SK-N-SH (cell line): Measurements from ENCODE around the gene C11orf91. TPM values are rescaled to one million over a fixed set of nuclear protein-coding genes. Genes with fewer than 3 reads are reported as not detected.

Experiments
- CTCF ChIA-PET: fragments of 300-600, 350-600 bp; formaldehyde crosslinking; extraction: SDS; loops from one replicate; lab custom pipeline; 2021; lab: Yijun Ruan, JAX
- POLR2A ChIA-PET: fragments of 350-600 bp; sonication (Branson Sonifier 250); formaldehyde crosslinking; extraction: SDS; loops from one replicate; lab custom pipeline; 2020; ENCODE audit warnings: antibody characterized with exemption, inconsistent platforms; lab: Yijun Ruan, JAX
- DNase-seq: peaks from one replicate; pipeline ENCODE4 v3.0.0; 2012
- H2AFZ ChIP-seq: fragments of 200-600 bp; sonication (generic); 2 replicates; pipeline ENCODE4 v1.8.1; 2016; ENCODE audit warnings: antibody characterized with exemption, mild to moderate bottlenecking, low read depth
- H3F3A ChIP-seq: fragments of 200-600 bp; sonication (generic); replicated peaks from 2 replicates; pipeline ENCODE3; 2016; ENCODE audit warnings: antibody characterized with exemption, mild to moderate bottlenecking; ENCODE audit not compliant: insufficient read depth
- H3K27ac ChIP-seq, 2 experiments: fragments of 200-500 bp in 1 of 2; fragments of 200-600 bp in 1 of 2; sonication (Bioruptor generic) in 1 of 2; sonication (generic), shearing (Covaris generic) in 1 of 2; 2 replicates each; pipeline versions ENCODE4 v1.5.1 to v1.6.1; 2014 to 2016; ENCODE audit warnings: low read depth in 2 of 2, inconsistent platforms in 1 of 2, low read length in 1 of 2, mild to moderate bottlenecking in 1 of 2, mixed read lengths in 1 of 2
- H3K27me3 ChIP-seq: fragments of 200-600 bp; sonication (generic), shearing (Covaris generic); 2 replicates; pipeline ENCODE4 v1.6.1; 2016; ENCODE audit warnings: mixed run types; ENCODE audit not compliant: insufficient read depth
- H3K36me3 ChIP-seq, 2 experiments: fragments of 200-500 bp in 1 of 2; fragments of 200-600 bp in 1 of 2; sonication (Bioruptor generic) in 1 of 2; sonication (generic) in 1 of 2; replicated peaks in 1 of 2; 2 replicates each; pipeline versions ENCODE3 to v1.5.1; 2014 to 2016; ENCODE audit warnings: low read length in 1 of 2, mild to moderate bottlenecking in 1 of 2; ENCODE audit not compliant: insufficient read depth in 2 of 2, control insufficient read depth in 1 of 2
- H3K4me1 ChIP-seq, 2 experiments: fragments of 200-500 bp in 1 of 2; fragments of 200-600 bp in 1 of 2; sonication (Bioruptor generic) in 1 of 2; sonication (generic), shearing (Covaris generic) in 1 of 2; 2 replicates each; pipeline versions ENCODE4 v1.5.1 to v1.6.1; 2014 to 2016; ENCODE audit warnings: low read depth in 1 of 2, low read length in 1 of 2, mixed run types in 1 of 2; ENCODE audit not compliant: insufficient read depth in 2 of 2, control insufficient read depth in 1 of 2
- H3K4me2 ChIP-seq: fragments of 200-600 bp; sonication (generic), shearing (Covaris generic); 2 replicates; pipeline ENCODE4 v1.6.1; 2017; ENCODE audit warnings: mixed run types
- H3K4me3 ChIP-seq, 2 experiments: fragments of 200-500 bp in 1 of 2; fragments of 200-600 bp in 1 of 2; sonication (Bioruptor generic) in 1 of 2; sonication (generic), shearing (Covaris generic) in 1 of 2; 2 replicates each; pipeline versions ENCODE4 v1.5.1 to v1.8.1; 2014 to 2016; ENCODE audit warnings: low read depth in 2 of 2, inconsistent platforms in 1 of 2, low read length in 1 of 2, mild to moderate bottlenecking in 1 of 2, mixed read lengths in 1 of 2, moderate library complexity in 1 of 2
- H3K79me2 ChIP-seq: fragments of 200-600 bp; sonication (generic); 2 replicates; pipeline ENCODE4 v1.8.1; 2017; ENCODE audit warnings: mild to moderate bottlenecking; ENCODE audit not compliant: insufficient read depth
- H3K9ac ChIP-seq: fragments of 200-600 bp; sonication (generic); 2 replicates; pipeline ENCODE4 v1.6.1; 2017; ENCODE audit warnings: mixed run types
- H3K9me2 ChIP-seq: fragments of 200-600 bp; sonication (generic); 2 replicates; pipeline ENCODE4 v1.6.1; 2017; ENCODE audit warnings: mixed run types
- H3K9me3 ChIP-seq: fragments of 200-600 bp; sonication (generic); 2 replicates; pipeline ENCODE4 v1.6.1; 2017; ENCODE audit warnings: mixed run types, mild to moderate bottlenecking, moderate library complexity
- H4K20me1 ChIP-seq: fragments of 200-600 bp; sonication (generic); 2 replicates; pipeline ENCODE4 v1.6.1; 2017; ENCODE audit warnings: mild to moderate bottlenecking, mixed run types; ENCODE audit not compliant: insufficient read depth
- CHD2 ChIP-seq: fragments of 150-350 bp; IDR thresholded peaks from 2 replicates; pipeline ENCODE4 v1.6.1; 2018; ENCODE audit warnings: low read length; ENCODE audit not compliant: partially characterized antibody
- CTCF ChIP-seq: fragments of 200-600 bp; sonication (generic); IDR thresholded peaks from 2 replicates; pipeline ENCODE4 v1.6.1; 2017; ENCODE audit warnings: antibody characterized with exemption, mild to moderate bottlenecking, moderate library complexity
- ELF1 ChIP-seq: IDR thresholded peaks from 2 replicates; pipeline ENCODE4 v1.4.0; 2012
- FOSL2 ChIP-seq: IDR thresholded peaks from 2 replicates; pipeline ENCODE4 v1.4.0; 2012; ENCODE audit warnings: low read depth, mild to moderate bottlenecking, moderate library complexity, borderline replicate concordance
- FOXM1 ChIP-seq: IDR thresholded peaks from 2 replicates; pipeline ENCODE4 v1.4.0; 2012; ENCODE audit warnings: low read depth, mild to moderate bottlenecking
- GATA2 ChIP-seq: sonication (generic); formaldehyde crosslinking; IDR thresholded peaks from 2 replicates; pipeline ENCODE4 v1.5.0; 2020; ENCODE audit warnings: mild to moderate bottlenecking, missing genetic modification reagents
- JUND ChIP-seq: IDR thresholded peaks from 2 replicates; pipeline ENCODE4 v1.4.0; 2012
- MAX ChIP-seq: IDR thresholded peaks from 2 replicates; pipeline ENCODE4 v1.4.0; 2012; ENCODE audit warnings: low read depth
- MEF2A ChIP-seq: IDR thresholded peaks from 2 replicates; pipeline ENCODE4 v1.4.0; 2012; ENCODE audit warnings: low read depth, borderline replicate concordance
- MXI1 ChIP-seq: IDR thresholded peaks from 2 replicates; pipeline ENCODE4 v1.6.1; 2012; ENCODE audit warnings: mild to moderate bottlenecking, low read depth, low read length, improper control_type of control experiment
- NFIC ChIP-seq: IDR thresholded peaks from 2 replicates; pipeline ENCODE4 v1.4.0; 2012; ENCODE audit warnings: borderline replicate concordance
- PBX3 ChIP-seq: IDR thresholded peaks from 2 replicates; pipeline ENCODE4; 2012
- REST ChIP-seq: IDR thresholded peaks from 2 replicates; pipeline ENCODE4 v1.6.1; 2012; ENCODE audit warnings: mild to moderate bottlenecking, low read depth, low read length, moderate library complexity
- RXRA ChIP-seq: IDR thresholded peaks from 2 replicates; pipeline ENCODE4 v1.4.0; 2012; ENCODE audit warnings: low read depth, mild to moderate bottlenecking, borderline replicate concordance
- SIN3A ChIP-seq: IDR thresholded peaks from 2 replicates; pipeline ENCODE4 v1.6.1; 2012; ENCODE audit warnings: low read depth, mild to moderate bottlenecking, low read length, moderate library complexity, borderline replicate concordance
- SMC3 ChIP-seq: IDR thresholded peaks from 2 replicates; pipeline ENCODE4 v1.6.1; 2012; ENCODE audit warnings: low read depth, low read length, improper control_type of control experiment
- TAF1 ChIP-seq: IDR thresholded peaks from 2 replicates; pipeline ENCODE4 v1.6.1; 2012; ENCODE audit warnings: low read depth, mild to moderate bottlenecking, low read length, moderate library complexity, borderline replicate concordance
- TCF12 ChIP-seq: IDR thresholded peaks from 2 replicates; pipeline ENCODE4 v1.4.0; 2012
- TEAD4 ChIP-seq: IDR thresholded peaks from 2 replicates; pipeline ENCODE4 v1.4.0; 2012; ENCODE audit warnings: mild to moderate bottlenecking, borderline replicate concordance; ENCODE audit not compliant: insufficient read depth
- USF1 ChIP-seq: IDR thresholded peaks from 2 replicates; pipeline ENCODE4 v1.4.0; 2012; ENCODE audit warnings: low read depth, borderline replicate concordance
- YY1 ChIP-seq: IDR thresholded peaks from 2 replicates; pipeline ENCODE4 v1.4.0; 2012; ENCODE audit warnings: low read depth, mild to moderate bottlenecking
- ZBTB33 ChIP-seq: IDR thresholded peaks from 2 replicates; pipeline ENCODE4 v1.4.0; 2012; ENCODE audit warnings: low read depth, borderline replicate concordance
- WGBS: methylation state at CpG from one replicate; pipeline ENCODE4 v1.1.6; 2017; ENCODE audit warnings: low lambda C conversion rate; 5-methylcytosine and 5-hydroxymethylcytosine counted together
- polyA plus RNA-seq, 3 experiments: library from polyadenylated mRNA; depleted of rRNA; stranded (reverse); fragments of >200 nt; gene quantifications; 2 replicates each; pipeline ENCODE4 v1.2.3, GENCODE V29; 2012

C11orf91 gene
- polyA plus RNA-seq, 1 of the 3 experiments (the other 2 are of a cell fraction) = 0.15 TPM

GRCh38 chr11:33692013-33692504 lies 8.6 kb downstream of the C11orf91 start:
- no peak overlapping the region for H2AFZ ChIP-seq
- TF ChIP-seq SIN3A = peak; percentile 64; the same call in 1 of the 2 replicates
- no peak for TF ChIP-seq MXI1
- peak; percentile 81 for TF ChIP-seq TCF12
- peak; percentile 51; the same call in 1 of the 2 replicates for TF ChIP-seq FOSL2
- peak; percentile 51; the same call in 1 of the 2 replicates for TF ChIP-seq ELF1
- peak; percentile 50; the same call in 1 of the 2 replicates for TF ChIP-seq YY1
- no peak for TF ChIP-seq CTCF
- TF ChIP-seq FOXM1 = peak; percentile 54; the same call in 1 of the 2 replicates
- TF ChIP-seq ZBTB33 = peak; percentile 19; the same call in 1 of the 2 replicates
- TF ChIP-seq USF1 = no peak
- TF ChIP-seq TEAD4 = peak; percentile 82; the same call in 1 of the 2 replicates
- no peak for TF ChIP-seq GATA2
- TF ChIP-seq NFIC = peak; percentile 94
- peak; percentile 92 for TF ChIP-seq JUND
- peak; percentile 67; the same call in 1 of the 2 replicates for TF ChIP-seq MEF2A
- peak; percentile 67 for TF ChIP-seq PBX3
- TF ChIP-seq REST = no peak
- TF ChIP-seq TAF1 = no peak
- peak; percentile 73; the same call in 1 of the 2 replicates for TF ChIP-seq MAX
- TF ChIP-seq SMC3 = no peak
- TF ChIP-seq RXRA = no peak; the same call in 1 of the 2 replicates
- no peak for TF ChIP-seq CHD2

More at GRCh38 chr11:33692013-33692504, 8.6 kb downstream of the C11orf91 start:
- peak overlapping the region; percentile 69 for H3K4me2 ChIP-seq
- WGBS = 3% methylated on average over 9 of the region's 9 CpGs
- ChIA-PET POLR2A (interaction anchor here (1.3 kb wide), 1 partner anchor 8 kb away, joined by 4 read pairs; the partner anchor contains the start of gene C11orf91), CTCF (interaction anchor here (0.8 to 14.6 kb wide), 5 partner anchors 50 to 526 kb away, joined by 3 to 185 read pairs (median 3); no protein-coding TSS in a partner anchor)
- no peaks in the 10 kb centered on the region for H3K79me2 ChIP-seq
- no peaks in the 10 kb centered on the region for H3K36me3 ChIP-seq
- no peaks in the 10 kb centered on the region for H3K9me3 ChIP-seq
- peak overlapping the region; percentile 69 to 100; a peak in 3 of 4 replicates for H3K27ac ChIP-seq
- H3F3A ChIP-seq = peaks cover 56% of the 10 kb centered on the region
- 0 out of 4 replicates have a peak overlapping the region, but pooled peaks of 1 of the 2 experiments have one; percentile 12 for H3K4me3 ChIP-seq
- no peaks in the 10 kb centered on the region for H4K20me1 ChIP-seq
- peaks cover 26 to 73% of the 10 kb centered on the region in 2 experiments for H3K4me1 ChIP-seq
- DNase-seq = no peak
- peak overlapping the region; percentile 85 for H3K9ac ChIP-seq
- no peaks in the 10 kb centered on the region for H3K9me2 ChIP-seq
- no peaks in the 10 kb centered on the region for H3K27me3 ChIP-seq
